Globus pallidus (tissue), 1 donor: Measurements from ENCODE around the gene THNSL1.
"Not testable (repeated sequence)": the region's sequence is repeated elsewhere in the genome, so short reads cannot be mapped to it uniquely, and the experiment has no call there.

Experiments used
- DNase-seq: peaks from one replicate; pipeline ENCODE4 v3.0.0-alpha.2; 2015; ENCODE audit warnings: low spot score

Gene THNSL1

GRCh38 chr10:25016376-25017153 lies at the start of gene THNSL1:
Gene THNSL1, plus strand, starts transcription at chr10:25016612. Its CDS starts 6,612 bp downstream, at chr10:25023224.
- peak; percentile 99 for DNase-seq

- DNase-seq = no peak
Observed at GRCh38 chr10:24966962-24967481, 49.4 kb upstream of the THNSL1 start.

- no peak for DNase-seq
Observed at GRCh38 chr10:24968349-24968748, 48.1 kb upstream of the THNSL1 start.

- not testable (repeated sequence) for DNase-seq
Observed at GRCh38 chr10:24968951-24969350, 47.5 kb upstream of the THNSL1 start.

- DNase-seq = no peak
Observed at GRCh38 chr10:24969841-24970281, 46.6 kb upstream of the THNSL1 start.

- DNase-seq = no peak
Observed at GRCh38 chr10:24971374-24971773, 45.0 kb upstream of the THNSL1 start.

GRCh38 chr10:24973163-24973562 lies 43.2 kb upstream of the THNSL1 start:
- no peak for DNase-seq

GRCh38 chr10:24974976-24975375 lies 41.4 kb upstream of the THNSL1 start:
- DNase-seq = no peak

GRCh38 chr10:24979685-24980084 lies 36.7 kb upstream of the THNSL1 start:
- DNase-seq = no peak

GRCh38 chr10:24981161-24981710 lies 35.2 kb upstream of the THNSL1 start:
- no peak for DNase-seq

- no peak for DNase-seq
Observed at GRCh38 chr10:24982319-24983112, 33.9 kb upstream of the THNSL1 start.

- no peak for DNase-seq
Observed at GRCh38 chr10:24983130-24983529, 33.3 kb upstream of the THNSL1 start.

GRCh38 chr10:24983946-24984345 lies 32.5 kb upstream of the THNSL1 start:
- DNase-seq = no peak

GRCh38 chr10:24984906-24985305 lies 31.5 kb upstream of the THNSL1 start:
- DNase-seq = no peak

GRCh38 chr10:24988831-24989640 lies 27.4 kb upstream of the THNSL1 start:
- DNase-seq = peak; percentile 50

GRCh38 chr10:24989867-24990266 lies 26.5 kb upstream of the THNSL1 start:
- DNase-seq = no peak

- no peak for DNase-seq
Observed at GRCh38 chr10:24991298-24991697, 25.1 kb upstream of the THNSL1 start.

GRCh38 chr10:24992512-24993133 lies 23.8 kb upstream of the THNSL1 start:
- no peak for DNase-seq

GRCh38 chr10:24993237-24993958 lies 23.0 kb upstream of the THNSL1 start:
- DNase-seq = no peak

- no peak for DNase-seq
Observed at GRCh38 chr10:24995072-24995471, 21.3 kb upstream of the THNSL1 start.

GRCh38 chr10:24998044-24998443 lies 18.4 kb upstream of the THNSL1 start:
- DNase-seq = no peak
